ENCODE results near the gene CDC42BPA.
"Not testable (repeated sequence)": the region's sequence is repeated elsewhere in the genome, so short reads cannot be mapped to it uniquely, and the experiment has no call there.

The CDC42BPA gene

DNA sequence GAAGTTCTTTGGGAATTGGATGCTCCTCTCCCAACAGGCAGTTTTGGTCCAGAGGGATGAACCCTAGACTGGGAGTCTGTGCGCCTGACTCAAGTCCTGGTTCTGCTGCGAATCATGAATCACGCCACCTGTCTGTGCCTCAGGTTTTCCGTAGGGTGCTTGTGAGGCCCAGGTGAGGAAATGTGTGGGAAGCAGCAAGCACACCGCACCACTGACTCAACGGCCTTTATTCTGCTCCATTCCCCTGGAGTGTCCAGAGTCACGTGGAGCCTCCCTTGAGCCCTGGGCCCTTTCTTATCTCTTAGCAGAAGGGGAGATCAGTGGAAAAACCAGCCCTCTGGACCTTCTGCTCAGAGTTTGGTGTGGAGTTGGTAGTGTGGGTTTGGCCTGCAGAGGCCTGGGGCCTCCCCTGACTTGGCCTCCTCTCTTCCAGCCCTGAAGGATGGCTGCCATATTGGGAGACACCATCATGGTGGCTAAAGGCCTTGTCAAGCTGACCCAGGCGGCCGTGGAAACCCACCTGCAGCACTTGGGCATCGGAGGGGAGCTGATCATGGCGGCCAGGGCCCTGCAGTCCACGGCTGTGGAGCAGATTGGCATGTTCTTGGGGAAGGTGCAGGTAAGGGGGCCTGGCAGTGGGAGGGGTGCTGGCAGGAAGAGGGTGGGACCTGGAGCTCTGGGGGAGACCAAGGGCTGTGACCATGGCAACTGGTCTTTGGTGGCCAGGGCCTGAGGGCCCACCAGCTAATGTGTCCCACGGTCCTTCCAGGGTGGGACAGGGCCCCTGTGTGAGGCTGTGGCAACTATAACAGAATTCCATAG is 357.1 kb downstream of the CDC42BPA start:
- no peak for DNase-seq

DNA sequence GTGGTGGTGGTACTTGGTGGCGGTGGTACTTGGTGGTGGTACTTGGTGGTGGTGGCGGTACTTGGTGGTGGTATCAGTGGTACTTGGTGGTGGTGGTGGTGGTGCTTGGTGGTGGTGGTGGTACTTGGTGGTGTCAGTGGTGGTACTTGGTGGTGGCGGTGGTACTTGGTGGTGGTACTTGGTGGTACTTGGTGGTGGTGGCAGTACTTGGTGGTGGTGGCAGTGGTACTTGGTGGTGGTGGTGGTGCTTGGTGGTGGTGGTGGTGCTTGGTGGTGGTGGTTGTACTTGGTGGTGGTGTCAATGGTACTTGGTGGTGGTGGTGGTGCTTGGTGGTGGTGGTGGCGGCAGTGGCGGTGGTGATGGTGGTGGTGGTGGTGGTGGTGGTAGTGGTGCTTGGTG is 358.0 kb downstream of the CDC42BPA start:
- no peak for DNase-seq

DNA sequence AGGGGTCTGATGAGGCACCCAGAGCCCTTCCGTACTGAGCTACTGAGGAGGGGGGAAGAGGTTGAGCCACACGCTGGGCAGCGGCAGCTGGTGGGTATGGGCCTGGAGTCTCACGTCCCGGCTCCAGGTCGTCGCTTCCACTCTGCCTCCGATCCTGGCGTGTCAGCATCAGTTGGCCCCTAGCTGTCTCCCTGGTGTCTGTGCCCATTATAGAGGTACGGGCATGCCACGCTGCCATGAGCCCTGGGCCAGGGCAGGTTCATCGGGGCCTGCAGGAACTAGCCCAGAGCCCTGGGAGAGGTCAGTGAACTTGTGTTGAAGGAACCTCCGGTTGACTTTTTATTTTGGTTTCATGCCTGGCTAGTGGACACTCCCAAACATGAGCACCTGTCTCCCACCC is 360.0 kb downstream of the CDC42BPA start:
- no peak for DNase-seq

DNA sequence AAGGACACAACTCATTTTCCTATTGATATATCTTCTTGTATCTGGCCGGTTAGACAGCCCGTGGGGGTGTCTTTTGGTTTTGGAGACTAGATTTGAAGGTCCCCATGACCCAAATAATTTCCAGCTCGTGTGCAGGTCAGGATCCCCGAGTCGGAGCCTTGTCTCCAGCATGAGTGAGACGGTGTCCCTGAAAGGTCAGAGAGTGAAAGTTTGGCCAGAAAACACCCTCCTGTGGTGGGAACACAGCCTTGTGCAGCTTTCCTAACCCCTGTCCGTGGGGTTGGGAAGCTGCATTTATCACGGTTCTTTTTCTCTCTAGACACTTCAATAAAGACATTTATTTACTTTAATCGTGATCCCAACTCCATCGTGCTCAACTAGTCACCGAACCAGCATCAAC is 360.6 kb downstream of the CDC42BPA start:
- no peak for DNase-seq

DNA sequence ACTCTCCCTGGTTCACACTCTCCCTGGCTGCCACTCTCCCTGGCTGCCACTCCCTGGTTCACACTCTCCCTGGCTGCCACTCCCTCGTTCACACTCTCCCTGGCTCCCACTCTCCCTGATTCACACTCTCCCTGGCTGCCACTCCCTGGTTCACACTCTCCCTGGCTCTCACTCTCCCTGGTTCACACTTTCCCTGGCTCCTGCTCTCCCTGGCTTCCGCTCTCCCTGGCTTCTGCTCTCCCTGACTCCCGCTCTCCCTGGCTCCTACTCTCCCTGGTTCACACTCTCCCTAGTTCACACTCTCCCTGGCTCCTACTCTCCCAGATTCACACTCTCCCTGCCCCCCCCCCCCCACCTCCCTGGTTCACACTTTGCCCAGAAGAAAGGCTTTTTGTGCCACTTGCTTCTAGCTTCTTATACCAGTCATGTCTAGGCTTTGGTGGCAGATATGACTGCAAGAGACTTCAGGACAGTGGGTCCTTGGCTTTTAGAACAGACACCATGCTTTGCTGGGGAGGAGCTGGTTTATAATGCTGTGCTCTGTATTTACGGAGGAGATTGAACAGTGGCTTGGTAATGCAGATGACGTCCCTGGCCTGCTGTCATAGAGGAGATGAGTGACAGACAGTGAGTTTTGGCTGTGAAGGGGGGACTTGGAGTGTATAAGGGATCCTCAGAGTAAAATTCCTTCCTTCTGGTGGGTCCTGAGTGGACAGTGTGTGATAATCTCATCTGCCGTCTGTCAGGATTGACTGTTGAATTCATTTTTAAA is 361.2 kb downstream of the CDC42BPA start:
- no peak for DNase-seq

DNA sequence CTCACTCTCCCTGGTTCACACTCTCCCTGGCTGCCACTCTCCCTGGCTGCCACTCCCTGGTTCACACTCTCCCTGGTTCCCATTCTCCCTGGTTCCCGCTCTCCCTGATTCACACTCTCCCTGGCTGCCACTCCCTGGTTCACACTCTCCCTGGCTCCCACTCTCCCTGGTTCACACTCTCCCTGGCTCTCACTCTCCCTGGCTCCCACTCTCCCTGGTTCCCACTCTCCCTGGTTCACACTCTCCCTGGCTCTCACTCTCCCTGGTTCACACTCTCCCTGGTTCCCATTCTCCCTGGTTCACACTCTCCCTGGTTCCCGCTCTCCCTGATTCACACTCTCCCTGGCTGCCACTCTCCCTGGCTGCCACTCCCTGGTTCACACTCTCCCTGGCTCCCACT is 362.4 kb downstream of the CDC42BPA start:
- not testable (repeated sequence) for DNase-seq

DNA sequence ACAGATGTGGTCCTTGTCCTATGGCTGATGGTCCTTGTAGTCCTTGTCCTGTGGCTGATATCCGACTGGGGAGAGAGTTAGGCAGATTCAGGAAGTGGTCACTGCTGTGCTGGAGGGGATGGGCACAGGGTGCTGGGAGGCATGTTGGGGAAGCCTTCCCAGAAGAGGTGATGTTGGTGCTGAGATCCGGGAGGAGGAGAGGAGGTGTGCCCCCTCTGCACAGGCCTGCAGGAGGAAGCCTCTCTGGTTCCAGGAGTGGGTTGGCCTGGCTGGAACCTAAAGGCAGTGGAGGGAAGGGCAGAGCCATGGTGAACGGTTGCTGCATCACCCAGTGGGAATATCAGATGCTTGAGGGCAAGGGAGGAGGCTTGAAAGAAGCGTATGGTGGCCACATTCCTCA is 363.5 kb downstream of the CDC42BPA start:
- DNase-seq, result no peak

DNA sequence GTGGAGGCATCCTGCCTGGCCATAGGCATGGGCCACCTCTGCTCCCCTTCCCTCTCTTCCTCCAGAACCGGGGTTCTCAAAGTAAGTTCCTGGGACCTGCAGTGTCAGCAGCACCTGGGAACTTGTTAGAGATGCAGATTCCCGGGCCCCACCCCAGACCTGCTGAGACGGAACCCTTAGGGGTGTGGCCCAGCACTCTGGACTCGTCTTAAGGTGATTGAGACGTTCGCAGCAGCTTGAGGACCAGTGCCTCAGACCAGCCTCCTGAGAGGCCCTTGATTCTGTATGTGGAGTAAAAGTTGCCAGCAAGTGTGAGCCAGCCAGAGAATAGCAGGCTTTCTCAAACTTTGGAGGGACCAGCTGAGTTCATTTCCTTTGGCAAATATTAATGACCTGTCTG is 364.0 kb downstream of the CDC42BPA start:
- DNase-seq, result no peak

DNA sequence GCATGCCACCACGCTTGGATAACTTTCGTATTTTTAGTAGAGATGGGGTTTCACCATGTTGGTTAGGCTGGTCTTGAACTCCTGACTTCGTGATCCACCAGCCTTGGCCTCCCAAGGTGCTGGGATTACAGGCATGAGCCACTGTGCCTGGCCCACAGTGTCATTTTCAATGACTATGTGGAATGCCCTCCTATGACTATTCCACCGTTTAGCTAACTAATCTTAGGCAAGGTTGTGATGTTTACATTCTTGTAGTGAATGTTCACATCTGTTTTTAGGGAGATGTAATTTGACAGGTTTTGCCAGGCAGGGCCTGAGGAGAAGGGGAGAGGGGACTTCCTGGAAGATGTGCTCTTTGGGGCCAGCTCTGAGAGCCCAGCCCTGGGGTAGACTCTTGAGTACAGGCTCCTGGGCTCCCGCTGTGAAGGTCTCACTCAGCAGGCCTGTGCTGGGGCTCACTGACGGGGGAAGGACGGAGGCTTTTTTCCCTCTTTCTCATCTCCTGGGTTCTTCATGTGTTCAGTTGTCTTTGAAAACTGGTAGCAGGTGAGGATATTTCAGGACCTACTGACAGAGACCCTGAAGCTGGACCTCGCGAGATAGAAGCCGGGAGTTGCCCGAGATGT is 365.0 kb downstream of the CDC42BPA start:
- no peak for DNase-seq

DNA sequence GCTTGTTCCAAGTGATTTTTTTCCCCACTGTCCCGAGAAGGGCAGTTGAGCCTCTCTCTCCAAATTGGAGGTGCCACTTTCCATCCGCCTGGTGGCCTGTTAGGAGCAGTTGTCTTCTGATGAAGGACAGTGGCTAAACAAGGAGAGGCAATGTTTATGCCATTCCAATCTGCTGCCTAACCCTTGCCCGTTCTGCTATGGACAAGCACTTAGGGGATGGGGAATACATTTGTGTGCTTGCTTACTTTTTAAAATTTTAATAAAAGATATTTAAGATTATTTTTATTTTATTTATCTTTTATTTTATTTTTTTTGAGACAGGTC is 366.2 kb downstream of the CDC42BPA start:
- no peak for DNase-seq

DNA sequence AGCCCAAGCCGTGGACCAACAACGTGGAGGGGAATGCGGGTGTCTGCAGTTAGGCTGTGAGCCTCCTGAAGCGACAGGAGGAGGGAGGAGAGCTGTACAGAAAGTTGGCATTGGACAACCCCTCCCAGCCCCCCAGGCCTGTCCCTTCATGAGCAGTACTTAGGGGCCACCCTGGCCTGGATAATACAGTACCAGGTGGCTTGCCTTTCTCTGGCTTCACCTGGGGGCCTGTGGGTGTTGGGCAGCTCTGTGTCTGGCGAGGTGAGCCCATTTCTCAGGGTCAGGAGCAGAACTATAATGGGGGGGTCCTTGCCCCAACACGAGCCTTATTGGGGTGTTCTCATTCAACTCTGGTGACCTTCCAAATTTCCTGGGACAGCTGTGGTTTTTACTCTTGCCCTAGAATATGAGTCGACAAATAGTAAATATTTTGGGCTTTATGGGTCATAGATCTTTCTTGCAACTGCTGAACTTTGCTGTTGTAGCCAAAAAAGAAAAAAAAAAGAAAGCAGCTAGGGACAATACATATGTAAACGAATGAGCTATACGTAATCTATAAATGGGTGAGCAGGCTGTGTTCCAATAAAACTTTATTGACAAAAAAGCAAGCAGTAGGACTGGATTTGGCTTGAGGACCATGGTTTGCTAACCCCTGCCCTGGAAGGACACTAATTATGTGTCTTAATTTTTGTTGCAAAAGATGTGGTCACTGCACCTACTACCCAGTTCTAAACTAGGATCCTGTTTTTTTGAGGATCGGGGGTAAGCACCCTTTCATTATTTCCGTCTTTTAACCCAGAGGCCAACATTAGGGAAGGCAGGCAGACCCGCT is 366.8 kb downstream of the CDC42BPA start:
- no peak for DNase-seq

DNA sequence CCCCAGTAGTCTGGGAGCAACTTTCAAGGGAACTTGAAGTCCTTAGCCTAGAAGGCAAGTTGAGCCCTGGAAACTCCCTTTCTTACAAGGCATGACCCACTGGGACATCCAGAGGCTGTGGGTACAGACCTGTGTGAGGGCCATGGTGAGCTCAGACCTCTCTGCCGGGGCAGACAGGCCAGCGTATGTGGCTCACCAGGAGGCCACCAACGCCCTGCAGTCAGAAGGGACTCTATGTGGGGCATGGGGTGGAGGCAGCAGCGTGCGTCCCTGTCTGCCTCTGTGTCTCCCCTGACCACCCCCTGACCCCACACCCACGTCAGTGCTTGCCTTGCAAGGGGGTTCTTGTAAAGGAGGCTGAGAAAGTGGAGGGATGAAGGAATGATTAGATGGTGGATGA is 367.4 kb downstream of the CDC42BPA start:
- no peak for DNase-seq

DNA sequence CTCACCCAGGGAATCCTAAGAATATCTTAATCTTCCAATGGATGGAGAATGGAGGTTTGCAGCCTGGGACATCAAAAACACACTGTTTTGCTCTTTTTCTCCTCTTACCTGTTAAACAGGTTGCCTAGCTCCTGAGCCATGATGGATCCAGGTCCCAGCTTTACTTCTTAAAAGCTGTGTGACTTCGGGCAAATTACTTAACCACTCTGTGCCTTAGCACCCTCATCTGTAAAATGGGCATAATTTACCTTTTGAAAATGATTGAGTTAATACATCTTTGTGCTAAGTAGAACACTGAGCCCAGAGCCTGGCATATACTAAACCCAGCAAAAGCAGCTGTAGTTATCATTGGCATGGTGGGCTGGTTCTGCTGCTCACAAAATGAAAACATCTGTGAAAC is 368.0 kb downstream of the CDC42BPA start:
- no peak for DNase-seq

DNA sequence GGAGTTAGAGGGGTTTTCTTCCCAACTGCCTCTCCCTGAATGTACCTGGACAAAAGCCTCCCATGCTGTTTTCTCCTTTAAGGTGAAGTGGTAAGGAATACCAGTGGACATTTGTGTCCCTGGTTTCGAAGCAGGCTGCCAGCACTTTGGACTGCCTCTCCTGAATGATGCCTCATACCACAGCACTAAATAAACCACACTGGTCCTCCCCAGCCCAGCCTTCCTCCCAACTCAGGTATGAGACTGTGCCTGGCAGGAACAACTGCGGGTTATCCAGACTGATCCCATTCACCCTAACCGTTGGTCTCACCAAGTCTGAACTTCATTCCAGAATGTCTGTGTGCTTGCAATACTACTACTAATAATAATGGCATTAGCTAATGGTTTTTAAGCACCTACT is 368.9 kb downstream of the CDC42BPA start:
- DNase-seq, result no peak

DNA sequence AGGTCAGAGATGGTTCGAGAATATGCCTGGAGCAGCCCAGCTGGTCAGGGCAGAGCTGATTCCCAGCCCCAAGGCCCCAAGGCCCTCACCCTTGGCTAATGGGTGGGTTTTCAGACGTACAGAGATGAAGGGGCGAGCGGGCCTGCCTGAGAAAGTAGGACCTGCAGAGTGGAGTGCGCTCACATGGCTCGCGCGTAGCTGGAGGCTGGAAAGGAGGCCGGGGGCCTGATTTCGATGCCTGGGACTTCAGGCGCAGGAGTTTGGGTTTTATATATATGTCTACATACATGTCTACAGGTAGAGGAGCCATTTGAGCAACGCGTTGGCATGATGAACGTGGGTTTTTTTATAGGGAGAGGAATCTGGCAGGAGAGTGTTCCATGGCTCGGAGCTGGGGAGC is 369.3 kb downstream of the CDC42BPA start:
- no peak for DNase-seq

DNA sequence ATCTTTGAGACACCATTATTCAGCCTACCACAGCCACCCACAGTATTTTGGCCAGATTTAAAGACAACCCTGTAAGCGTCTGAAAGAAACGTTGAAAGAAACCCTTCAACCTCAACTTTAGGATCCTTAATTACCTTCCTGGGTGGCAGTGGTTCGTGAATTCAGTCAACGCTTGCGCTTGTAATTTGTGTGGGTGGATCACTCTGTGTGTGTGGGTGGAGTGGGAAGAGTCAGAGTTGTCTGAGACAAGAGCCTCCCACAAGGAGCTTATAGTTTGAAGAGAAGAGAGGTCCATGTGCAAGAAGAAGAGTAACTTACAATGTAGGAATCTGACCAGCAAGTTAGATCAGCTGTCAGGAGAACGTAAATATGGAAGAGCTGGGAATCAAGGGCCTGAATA is 369.8 kb downstream of the CDC42BPA start:
- no peak for DNase-seq

DNA sequence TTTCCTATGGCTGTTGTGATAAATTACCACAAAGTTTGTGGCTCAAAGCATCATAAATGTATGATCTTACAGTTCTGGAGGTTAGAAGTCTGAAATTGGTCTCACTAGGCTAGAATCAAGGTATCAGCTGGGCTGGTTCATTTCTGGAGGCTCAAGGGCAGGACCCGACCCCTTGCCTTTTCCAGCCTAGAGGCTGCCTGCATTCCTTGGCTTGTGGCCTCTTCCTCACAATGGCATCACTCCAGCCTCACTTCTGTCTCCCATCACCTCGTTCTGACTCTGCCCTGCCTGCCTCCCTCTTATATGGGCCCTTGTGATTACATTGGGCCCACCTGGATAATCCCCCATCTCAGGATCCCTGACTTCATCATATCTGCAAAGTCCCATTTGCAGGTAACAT is 370.2 kb downstream of the CDC42BPA start:
- no peak for DNase-seq

DNA sequence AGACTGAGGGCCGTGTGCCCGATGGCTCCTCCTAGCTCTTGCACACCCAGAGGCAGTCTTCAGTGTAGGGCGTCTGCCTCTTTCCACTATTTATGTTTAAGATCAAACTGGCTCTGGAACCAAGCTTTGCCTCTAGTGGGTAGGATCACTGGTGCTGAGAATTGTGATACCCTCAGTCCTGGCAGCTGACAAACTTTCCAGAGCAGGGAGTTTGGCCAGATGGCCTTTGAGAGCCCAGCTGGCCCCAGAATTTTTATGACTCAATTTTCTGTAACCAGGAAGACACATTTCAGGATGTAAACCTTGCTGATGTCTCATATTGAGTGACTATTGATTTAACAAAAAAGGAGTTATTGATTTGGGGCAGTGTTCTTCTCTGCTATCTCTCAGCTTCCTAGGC is 371.5 kb downstream of the CDC42BPA start:
- no peak for DNase-seq

DNA sequence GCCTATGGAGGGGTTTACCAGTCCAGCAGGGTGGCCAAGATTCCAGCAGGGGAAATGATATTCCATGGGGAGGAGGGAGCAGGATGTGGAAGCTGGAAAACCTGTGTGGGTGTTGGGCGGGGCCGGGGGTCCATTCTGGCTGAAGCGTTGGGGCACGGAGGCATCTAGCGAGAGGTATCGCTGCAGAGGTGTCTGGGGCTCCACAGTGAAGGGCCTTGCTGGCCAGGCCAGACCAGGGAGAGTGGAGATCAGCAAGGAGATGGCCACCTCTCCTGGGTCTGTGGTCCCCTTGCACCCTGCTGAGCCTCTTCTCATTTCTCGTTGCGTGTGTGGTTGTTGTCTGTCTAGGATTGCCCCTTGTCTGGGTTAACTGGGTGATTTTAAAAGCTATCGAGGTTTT is 372.0 kb downstream of the CDC42BPA start:
- no peak for DNase-seq

DNA sequence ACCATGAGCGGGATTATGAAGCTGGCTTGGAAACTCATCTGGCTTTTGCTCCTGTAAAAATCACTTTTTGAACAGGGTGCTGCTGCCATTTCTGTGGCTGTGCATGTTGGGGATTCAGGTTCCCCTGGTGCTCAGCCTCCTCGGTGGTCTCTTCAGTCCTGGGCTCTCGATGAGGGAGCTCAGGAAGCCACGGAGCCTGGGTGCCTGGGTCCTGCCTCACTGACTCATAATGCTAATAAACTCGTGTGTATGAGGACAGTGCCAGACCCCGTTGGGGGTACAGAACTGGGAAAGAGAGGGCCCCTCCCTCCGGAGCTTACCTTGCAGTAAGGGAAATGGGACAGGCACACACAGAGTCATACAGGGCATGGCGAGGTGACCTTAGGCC is 372.4 kb downstream of the CDC42BPA start:
- no peak for DNase-seq

DNA sequence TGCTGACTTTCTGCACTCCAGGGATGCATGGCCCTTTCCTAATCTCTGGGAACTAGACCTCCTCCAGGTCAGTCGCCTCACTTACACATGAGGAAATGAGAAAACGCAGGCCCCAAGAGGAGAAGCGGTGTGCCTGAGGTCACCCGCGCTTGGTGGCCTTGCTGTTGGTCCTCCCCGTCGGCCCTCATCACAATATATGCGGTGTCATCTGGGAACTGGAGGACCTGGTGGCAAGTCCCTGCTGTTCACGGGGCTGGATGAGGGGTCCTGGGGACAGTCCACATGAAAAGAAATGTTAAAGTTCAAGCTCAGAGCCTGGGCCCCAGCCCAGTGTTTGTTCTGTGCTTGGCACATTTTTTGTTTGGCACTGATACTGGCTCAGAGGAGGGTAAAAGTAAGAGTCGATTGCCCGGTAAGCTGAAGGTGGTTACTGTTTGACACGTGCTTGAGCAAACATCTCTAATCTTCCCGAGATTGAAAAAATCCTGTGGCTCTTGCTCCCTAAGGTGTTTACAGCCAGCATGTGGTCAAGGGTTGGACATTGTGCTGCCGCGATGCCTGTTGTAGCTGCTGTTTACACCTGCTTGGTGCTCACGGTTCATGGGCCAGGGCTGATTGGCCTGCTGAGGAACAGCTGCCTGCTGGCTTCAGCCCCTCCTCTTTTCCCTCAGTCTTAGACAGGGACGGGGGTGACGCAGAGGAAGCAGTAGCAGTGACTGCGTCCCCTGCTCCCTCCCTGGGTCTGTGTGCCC is 373.0 kb downstream of the CDC42BPA start:
- no peak for DNase-seq

DNA sequence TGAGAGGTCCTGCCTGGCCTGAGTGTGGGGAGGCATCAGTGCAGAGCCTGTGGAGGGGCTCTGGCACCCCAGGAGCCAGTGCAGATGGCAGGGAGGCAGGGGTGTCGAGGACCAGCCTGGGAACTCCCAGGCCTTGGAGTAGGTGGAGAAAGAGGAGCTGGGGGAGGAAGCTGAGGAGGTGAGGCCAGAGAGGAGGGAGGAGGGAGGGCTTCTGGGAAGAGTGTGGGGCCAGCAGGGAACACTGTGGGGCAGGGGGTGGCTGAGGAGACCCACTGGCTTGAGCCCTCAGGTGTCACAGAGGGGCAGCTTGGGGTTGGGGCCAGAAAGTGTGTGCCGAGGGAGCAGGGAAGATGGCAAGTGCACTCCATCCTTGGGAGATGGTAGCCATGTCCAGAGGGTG is 374.4 kb downstream of the CDC42BPA start:
- no peak for DNase-seq
